Prostate gland (tissue), 2 donors: ENCODE measurements around the gene ALOX12B.

Experiments
- CTCF ChIP-seq, 4 experiments: fragments of 200-600 bp in 2 of 4; fragments of 450-650 bp in 2 of 4; sonication (generic) in 2 of 4; IDR thresholded peaks; 1 replicate in 3 of 4; 2 replicates in 1 of 4; pipeline ENCODE4 v1.5.1; 2016 to 2019; ENCODE audit warnings: antibody characterized with exemption in 4 of 4, mild to moderate bottlenecking in 2 of 4, moderate library complexity in 2 of 4
- POLR2A ChIP-seq: fragments of 450-650 bp; IDR thresholded peaks from one replicate; pipeline ENCODE4 v1.6.1; 2016; ENCODE audit warnings: antibody characterized with exemption, mild to moderate bottlenecking

GRCh38 chr17:8095361-8095760 lies 7.8 kb upstream of the ALOX12B start:
- TF ChIP-seq CTCF (IDR thresholded peaks at IDR 0.05), result no peak
- TF ChIP-seq POLR2A, result no peak
